GM19023 (cell line): ENCODE data around the gene AGTR2.
"Not testable (repeated sequence)": the region's sequence is repeated elsewhere in the genome, so short reads cannot be mapped to it uniquely, and the experiment has no call there.

ENCODE experiments used
- ATAC-seq: cut with Tn5 transposase; IDR thresholded peaks from one replicate; pipeline ENCODE4 v1.9.1; 2021; ENCODE audit warnings: mild to moderate bottlenecking, moderate library complexity; ENCODE audit not compliant: unreplicated experiment

AGTR2 gene, protein sequence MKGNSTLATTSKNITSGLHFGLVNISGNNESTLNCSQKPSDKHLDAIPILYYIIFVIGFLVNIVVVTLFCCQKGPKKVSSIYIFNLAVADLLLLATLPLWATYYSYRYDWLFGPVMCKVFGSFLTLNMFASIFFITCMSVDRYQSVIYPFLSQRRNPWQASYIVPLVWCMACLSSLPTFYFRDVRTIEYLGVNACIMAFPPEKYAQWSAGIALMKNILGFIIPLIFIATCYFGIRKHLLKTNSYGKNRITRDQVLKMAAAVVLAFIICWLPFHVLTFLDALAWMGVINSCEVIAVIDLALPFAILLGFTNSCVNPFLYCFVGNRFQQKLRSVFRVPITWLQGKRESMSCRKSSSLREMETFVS

DNA sequence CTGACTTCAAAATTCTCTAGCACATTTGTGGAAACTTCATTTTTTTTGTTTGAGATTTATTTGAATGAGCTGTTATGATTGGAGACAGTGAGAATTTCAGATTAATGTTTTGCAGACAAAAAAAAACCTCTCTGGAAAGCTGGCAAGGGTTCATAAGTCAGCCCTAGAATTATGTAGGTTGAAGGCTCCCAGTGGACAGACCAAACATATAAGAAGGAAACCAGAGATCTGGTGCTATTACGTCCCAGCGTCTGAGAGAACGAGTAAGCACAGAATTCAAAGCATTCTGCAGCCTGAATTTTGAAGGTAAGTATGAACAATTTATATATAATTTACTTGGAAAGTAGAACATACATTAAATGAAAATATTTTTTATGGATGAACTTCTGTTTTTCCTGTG is at the start of gene AGTR2:
AGTR2 (plus strand) TSS at position 234 of the 400 bp plus-strand sequence. CDS start 1,537 bp downstream, outside the sequence.
- no peak for ATAC-seq

DNA sequence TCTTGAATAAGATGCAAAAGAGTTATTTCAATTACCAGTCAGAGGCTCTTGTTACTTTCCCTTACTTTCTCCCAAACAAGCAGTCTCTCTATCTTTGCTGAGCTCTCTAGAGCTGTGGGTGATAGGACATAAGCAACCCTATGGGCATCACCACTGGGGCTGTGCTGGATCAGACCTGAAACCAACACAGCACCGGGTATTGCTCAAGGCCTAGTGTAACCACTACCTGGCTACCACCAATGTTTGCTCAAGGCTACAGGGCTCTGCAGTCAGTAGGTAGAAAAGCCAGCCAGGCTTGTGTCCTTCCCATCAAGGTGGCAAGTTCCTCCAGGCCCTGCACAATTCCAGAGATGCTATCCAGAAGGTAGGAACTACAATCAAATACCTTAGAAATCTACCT is 35.3 kb upstream of the AGTR2 start:
- ATAC-seq = no peak

DNA sequence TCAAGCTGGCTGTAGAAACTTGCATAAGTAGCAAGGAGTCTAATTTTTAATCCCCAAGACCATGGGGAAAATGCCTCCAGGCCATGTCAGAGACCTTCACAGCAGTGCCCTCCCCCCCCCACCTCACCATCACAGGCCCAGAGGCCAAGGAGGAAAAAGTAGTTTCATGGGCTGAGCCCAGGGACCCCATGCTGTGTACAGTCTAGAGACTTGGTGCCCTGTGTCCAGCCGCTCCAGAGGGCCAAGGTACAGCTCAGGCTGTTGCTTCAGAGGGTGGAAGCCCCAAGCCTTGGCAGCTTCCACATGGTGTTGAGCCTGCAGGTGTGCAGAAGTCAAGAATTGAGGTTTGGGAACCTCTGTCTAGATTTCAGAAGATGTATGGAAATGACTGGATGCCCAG is 29.3 kb upstream of the AGTR2 start:
- ATAC-seq = not testable (repeated sequence)

DNA sequence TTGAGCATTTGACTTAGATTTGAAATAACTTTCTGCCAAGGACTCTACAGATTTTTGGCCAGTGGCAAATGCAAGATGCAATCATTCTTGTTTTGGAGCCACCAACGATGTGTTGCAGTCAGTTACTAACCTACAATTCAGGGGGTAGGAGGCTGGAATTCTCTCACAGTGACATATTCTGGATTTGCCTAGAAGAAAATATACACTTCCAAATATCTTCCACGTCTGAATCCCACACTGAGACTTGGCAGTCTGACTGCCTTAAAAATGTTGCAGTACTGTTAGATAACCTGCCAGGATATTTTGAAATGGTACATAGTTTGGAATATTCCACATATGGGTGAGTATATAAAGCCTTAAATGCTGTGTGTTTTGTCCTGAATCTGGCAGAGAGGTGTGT is 27.6 kb upstream of the AGTR2 start:
- ATAC-seq = no peak

DNA sequence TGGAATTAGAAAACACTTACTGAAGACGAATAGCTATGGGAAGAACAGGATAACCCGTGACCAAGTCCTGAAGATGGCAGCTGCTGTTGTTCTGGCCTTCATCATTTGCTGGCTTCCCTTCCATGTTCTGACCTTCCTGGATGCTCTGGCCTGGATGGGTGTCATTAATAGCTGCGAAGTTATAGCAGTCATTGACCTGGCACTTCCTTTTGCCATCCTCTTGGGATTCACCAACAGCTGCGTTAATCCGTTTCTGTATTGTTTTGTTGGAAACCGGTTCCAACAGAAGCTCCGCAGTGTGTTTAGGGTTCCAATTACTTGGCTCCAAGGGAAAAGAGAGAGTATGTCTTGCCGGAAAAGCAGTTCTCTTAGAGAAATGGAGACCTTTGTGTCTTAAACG is 2.4 kb downstream of the AGTR2 start:
- ATAC-seq = no peak

DNA sequence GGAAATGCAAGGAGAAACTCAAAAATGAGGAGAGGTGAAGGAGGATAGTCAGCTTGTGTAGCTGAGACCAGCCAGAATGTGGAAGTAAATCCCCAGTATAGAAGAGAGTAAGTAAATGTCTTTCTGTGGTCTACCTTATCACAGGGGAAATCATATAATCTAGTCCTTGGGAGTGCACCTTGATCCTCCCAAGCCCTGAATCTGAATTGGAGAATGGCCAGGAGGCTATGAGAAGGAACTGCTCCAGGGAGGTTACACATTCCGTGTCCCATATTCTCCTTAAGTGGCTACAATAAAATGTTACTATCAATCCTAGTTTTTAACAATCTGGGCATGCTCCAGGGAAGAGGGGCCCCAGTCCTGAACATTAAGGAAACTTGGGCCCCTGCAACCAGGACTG is 10.8 kb downstream of the AGTR2 start:
- ATAC-seq = no peak

DNA sequence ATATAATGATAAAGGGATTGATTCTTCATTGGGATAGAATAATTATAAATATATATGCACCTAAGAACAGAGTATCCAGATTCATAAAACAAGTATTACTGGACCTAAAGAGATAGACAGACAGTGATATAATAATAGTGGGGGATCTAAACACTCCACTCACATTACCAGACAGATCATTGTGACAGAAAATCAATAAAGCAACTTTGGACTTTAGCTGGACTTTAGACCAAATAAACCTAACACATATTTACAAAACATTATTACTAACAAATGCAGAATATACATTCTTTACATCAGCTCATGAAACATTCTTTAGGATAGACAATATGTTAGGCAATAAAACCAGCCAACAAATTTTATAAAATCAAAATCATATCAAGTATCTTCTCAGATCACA is 14.6 kb downstream of the AGTR2 start:
- no peak for ATAC-seq

DNA sequence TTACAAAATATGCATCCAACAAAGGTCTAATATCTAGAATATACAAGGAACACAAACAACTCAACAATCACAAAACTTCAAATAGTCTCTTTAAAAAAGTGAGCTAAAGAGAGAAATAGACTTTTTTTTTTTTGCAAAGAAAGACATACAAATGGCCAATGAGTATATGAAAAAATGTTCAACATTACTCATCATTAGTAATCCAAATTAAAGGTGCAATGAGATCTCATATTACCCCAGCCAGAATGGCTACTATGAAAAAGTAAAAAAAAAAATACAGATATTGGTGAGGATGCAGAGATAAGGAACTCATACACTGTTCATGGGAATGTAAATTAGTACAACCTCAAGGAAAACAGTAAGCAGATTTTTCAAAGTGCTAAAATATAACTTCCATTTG is 24.1 kb downstream of the AGTR2 start:
- no peak for ATAC-seq

DNA sequence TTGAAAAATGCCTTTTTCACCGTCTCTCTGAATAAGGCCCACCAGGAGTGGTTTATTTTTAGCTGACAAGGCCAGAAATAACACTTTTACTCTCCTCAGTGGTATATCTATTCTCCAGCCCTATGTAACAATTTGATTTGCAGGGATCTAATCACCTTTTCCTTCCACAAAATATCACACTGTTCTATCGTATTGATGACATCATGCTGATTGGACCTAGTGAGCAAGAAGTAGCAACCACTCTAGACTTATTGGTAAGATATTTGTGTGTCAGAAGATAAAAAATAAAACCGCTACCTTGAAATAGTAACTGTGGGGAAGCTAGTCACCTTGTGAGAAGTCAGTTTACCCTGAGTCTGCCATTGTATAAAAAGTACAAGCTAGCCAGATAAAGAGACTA is 27.7 kb downstream of the AGTR2 start:
- no peak for ATAC-seq

DNA sequence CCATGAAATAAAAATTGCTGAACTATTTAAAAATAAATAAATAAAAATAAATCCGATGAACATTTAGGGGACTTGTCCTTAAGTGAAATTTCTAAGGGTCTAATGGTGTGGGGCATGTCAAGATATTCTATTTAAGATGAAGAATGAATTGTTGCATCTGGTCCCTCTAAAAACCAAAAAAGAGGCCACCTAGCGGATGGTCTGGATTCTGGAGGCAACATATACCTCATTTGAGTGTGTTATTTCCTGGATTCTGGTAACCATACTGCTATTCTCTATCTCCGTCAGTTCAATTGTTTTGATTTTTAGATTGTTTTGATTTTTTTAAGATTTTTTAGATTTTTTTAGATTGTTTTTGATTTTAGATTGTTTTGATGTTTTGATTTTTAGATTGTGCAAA is 28.3 kb downstream of the AGTR2 start:
- no peak for ATAC-seq

DNA sequence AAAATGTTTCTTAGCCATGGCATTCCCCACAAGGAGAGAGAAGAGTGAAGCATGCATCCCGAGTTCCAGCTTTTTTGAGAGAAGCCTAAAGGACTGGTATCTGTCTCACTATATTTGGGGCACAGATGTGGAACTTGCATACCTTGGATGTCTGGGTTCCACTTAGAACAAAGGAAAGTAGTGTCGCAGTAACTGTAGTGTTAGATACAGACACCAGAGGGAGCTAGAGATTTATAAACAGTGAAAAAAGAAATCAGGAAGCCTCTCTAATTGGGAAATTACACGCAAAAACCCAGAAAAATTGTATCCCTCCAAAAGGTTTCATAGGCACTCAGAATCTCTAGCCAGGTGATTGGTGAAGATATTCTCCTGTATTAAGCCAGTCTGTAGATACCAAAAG is 34.4 kb downstream of the AGTR2 start:
- ATAC-seq = no peak

DNA sequence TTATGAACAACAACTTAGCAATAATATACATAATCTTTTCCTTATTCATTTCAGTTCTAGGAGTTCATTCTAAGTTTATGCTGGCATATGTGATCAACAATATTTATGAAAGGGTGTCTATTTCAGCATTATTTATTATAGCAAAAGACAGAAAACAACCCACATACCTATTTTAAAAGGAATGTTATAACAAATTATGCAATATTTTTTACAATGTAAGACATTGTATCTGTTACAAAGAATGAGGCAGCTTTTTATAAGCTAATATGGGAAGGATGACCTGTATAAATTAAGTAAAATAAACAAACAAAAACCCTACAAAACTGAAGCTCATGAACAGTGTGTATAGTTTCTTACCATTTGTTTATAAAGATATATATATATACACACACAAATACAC is 42.7 kb downstream of the AGTR2 start:
- ATAC-seq = no peak

DNA sequence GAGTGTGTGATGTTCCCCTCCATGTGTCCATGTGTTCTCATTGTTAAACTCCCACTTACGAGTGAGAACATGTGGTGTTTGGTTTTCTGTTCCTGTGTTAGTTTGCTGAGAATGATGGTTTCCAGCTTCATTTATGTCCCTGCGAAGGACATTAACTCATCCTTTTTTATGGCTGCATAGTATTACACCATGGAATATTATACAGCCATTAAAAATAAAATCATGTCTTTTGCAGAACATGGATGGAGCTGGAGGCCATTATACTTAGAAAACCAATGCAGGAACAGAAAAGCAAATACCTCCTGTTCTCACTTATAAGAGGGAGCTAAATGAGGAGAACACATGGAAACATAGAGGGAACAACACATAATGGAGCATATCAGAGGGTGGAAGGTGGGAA is 46.5 kb downstream of the AGTR2 start:
- ATAC-seq = not testable (repeated sequence)
